ENCODE measurements around the gene SORBS1.

Gene SORBS1

DNA sequence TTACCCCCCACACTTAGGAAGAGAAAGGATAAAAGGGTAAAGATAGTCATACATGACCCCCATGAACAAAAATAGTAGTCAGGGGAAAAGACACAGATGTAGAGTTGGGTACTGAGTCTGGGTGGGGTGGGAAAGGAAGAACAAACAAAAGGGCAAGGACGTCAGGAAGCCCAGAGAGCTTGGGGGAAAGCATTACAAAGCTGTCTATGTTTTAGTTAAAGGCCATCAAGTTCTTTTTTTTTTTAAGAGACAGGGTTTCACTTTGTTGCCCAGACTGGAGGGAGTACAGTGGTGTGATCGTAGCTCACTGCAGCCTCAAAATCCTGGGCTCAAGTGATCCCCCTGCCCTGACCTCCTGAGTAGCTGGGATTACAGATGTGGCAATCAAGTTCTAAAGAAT lies 172.0 kb downstream of the SORBS1 start:
- TF ChIP-seq, protein P1, sequence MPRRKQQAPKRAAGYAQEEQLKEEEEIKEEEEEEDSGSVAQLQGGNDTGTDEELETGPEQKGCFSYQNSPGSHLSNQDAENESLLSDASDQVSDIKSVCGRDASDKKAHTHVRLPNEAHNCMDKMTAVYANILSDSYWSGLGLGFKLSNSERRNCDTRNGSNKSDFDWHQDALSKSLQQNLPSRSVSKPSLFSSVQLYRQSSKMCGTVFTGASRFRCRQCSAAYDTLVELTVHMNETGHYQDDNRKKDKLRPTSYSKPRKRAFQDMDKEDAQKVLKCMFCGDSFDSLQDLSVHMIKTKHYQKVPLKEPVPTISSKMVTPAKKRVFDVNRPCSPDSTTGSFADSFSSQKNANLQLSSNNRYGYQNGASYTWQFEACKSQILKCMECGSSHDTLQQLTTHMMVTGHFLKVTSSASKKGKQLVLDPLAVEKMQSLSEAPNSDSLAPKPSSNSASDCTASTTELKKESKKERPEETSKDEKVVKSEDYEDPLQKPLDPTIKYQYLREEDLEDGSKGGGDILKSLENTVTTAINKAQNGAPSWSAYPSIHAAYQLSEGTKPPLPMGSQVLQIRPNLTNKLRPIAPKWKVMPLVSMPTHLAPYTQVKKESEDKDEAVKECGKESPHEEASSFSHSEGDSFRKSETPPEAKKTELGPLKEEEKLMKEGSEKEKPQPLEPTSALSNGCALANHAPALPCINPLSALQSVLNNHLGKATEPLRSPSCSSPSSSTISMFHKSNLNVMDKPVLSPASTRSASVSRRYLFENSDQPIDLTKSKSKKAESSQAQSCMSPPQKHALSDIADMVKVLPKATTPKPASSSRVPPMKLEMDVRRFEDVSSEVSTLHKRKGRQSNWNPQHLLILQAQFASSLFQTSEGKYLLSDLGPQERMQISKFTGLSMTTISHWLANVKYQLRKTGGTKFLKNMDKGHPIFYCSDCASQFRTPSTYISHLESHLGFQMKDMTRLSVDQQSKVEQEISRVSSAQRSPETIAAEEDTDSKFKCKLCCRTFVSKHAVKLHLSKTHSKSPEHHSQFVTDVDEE (CRISPR knock-in tag; IDR thresholded peaks at IDR 0.05): no peak
- TF ChIP-seq, protein P2, sequence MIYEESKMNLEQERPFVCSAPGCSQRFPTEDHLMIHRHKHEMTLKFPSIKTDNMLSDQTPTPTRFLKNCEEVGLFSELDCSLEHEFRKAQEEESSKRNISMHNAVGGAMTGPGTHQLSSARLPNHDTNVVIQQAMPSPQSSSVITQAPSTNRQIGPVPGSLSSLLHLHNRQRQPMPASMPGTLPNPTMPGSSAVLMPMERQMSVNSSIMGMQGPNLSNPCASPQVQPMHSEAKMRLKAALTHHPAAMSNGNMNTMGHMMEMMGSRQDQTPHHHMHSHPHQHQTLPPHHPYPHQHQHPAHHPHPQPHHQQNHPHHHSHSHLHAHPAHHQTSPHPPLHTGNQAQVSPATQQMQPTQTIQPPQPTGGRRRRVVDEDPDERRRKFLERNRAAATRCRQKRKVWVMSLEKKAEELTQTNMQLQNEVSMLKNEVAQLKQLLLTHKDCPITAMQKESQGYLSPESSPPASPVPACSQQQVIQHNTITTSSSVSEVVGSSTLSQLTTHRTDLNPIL (CRISPR knock-in tag; IDR thresholded peaks at IDR 0.05; ENCODE audit: low read depth): no peak
- TF ChIP-seq ISL1 (CRISPR knock-in tag; IDR thresholded peaks at IDR 0.05) (no peak), BACH2 (CRISPR knock-in tag; IDR thresholded peaks at IDR 0.05; ENCODE audit: borderline replicate concordance) (no peak), RARB (CRISPR knock-in tag; IDR thresholded peaks at IDR 0.05) (no peak), OSR1 (CRISPR knock-in tag; IDR thresholded peaks at IDR 0.05) (no peak), ZC3H10 (CRISPR knock-in tag; IDR thresholded peaks at IDR 0.05) (no peak), ZNF565 (CRISPR knock-in tag; conservative IDR thresholded peaks at IDR 0.05; ENCODE audit: low read depth) (no peak), ARNTL (CRISPR knock-in tag; IDR thresholded peaks at IDR 0.05; ENCODE audit: borderline replicate concordance, low read depth) (no peak), GLIS3 (CRISPR knock-in tag; IDR thresholded peaks at IDR 0.05) (no peak), SNAI2 (CRISPR knock-in tag; IDR thresholded peaks at IDR 0.05) (no peak), ZFP30 (CRISPR knock-in tag; IDR thresholded peaks at IDR 0.05) (no peak), ZNF8 (CRISPR knock-in tag; IDR thresholded peaks at IDR 0.05) (no peak), TCF4 (CRISPR knock-in tag; IDR thresholded peaks at IDR 0.05; ENCODE audit: borderline replicate concordance) (no peak)
- TF ChIP-seq, protein P3, sequence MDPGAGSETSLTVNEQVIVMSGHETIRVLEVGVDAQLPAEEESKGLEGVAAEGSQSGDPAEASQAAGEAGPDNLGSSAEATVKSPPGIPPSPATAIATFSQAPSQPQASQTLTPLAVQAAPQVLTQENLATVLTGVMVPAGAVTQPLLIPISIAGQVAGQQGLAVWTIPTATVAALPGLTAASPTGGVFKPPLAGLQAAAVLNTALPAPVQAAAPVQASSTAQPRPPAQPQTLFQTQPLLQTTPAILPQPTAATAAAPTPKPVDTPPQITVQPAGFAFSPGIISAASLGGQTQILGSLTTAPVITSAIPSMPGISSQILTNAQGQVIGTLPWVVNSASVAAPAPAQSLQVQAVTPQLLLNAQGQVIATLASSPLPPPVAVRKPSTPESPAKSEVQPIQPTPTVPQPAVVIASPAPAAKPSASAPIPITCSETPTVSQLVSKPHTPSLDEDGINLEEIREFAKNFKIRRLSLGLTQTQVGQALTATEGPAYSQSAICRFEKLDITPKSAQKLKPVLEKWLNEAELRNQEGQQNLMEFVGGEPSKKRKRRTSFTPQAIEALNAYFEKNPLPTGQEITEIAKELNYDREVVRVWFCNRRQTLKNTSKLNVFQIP (CRISPR knock-in tag; IDR thresholded peaks at IDR 0.05; ENCODE audit: borderline replicate concordance, low read depth): no peak
- TF ChIP-seq, protein P4, sequence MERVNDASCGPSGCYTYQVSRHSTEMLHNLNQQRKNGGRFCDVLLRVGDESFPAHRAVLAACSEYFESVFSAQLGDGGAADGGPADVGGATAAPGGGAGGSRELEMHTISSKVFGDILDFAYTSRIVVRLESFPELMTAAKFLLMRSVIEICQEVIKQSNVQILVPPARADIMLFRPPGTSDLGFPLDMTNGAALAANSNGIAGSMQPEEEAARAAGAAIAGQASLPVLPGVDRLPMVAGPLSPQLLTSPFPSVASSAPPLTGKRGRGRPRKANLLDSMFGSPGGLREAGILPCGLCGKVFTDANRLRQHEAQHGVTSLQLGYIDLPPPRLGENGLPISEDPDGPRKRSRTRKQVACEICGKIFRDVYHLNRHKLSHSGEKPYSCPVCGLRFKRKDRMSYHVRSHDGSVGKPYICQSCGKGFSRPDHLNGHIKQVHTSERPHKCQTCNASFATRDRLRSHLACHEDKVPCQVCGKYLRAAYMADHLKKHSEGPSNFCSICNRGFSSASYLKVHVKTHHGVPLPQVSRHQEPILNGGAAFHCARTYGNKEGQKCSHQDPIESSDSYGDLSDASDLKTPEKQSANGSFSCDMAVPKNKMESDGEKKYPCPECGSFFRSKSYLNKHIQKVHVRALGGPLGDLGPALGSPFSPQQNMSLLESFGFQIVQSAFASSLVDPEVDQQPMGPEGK (CRISPR knock-in tag; IDR thresholded peaks at IDR 0.05; ENCODE audit: borderline replicate concordance): no peak
- TF ChIP-seq, protein P5, sequence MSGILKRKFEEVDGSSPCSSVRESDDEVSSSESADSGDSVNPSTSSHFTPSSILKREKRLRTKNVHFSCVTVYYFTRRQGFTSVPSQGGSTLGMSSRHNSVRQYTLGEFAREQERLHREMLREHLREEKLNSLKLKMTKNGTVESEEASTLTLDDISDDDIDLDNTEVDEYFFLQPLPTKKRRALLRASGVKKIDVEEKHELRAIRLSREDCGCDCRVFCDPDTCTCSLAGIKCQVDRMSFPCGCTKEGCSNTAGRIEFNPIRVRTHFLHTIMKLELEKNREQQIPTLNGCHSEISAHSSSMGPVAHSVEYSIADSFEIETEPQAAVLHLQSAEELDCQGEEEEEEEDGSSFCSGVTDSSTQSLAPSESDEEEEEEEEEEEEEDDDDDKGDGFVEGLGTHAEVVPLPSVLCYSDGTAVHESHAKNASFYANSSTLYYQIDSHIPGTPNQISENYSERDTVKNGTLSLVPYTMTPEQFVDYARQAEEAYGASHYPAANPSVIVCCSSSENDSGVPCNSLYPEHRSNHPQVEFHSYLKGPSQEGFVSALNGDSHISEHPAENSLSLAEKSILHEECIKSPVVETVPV (CRISPR knock-in tag; IDR thresholded peaks at IDR 0.05): no peak
- no peak for ATAC-seq

DNA sequence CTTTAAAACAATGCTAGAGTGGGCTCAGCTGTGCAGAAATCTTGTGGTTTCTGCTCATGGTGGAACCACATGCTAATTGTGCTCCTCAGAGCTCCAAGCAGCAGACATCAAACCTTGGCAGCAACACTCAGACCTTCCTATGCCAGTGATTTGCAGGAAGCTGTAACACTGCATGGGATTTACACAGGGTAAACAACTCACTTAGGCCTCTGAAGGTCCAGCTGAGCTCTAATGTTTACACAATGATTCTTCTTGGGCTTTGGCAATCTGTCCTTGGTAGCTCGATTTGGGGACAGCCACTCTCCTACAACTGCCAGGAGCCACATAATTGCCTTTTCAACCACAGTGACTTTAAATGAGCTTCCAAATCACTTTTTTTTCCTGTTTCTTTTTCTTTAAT lies 172.6 kb downstream of the SORBS1 start:
- no peak for ATAC-seq
- TF ChIP-seq ISL1 (CRISPR knock-in tag; IDR thresholded peaks at IDR 0.05) (no peak), RARB (CRISPR knock-in tag; IDR thresholded peaks at IDR 0.05) (no peak), ZNF565 (CRISPR knock-in tag; conservative IDR thresholded peaks at IDR 0.05; ENCODE audit: low read depth) (no peak), BACH2 (CRISPR knock-in tag; IDR thresholded peaks at IDR 0.05; ENCODE audit: borderline replicate concordance) (no peak), OSR1 (CRISPR knock-in tag; IDR thresholded peaks at IDR 0.05) (no peak), ZFP30 (CRISPR knock-in tag; IDR thresholded peaks at IDR 0.05) (no peak), ESRRG (CRISPR knock-in tag; IDR thresholded peaks at IDR 0.05) (no peak), SNAI2 (CRISPR knock-in tag; IDR thresholded peaks at IDR 0.05) (no peak), PPARA (CRISPR knock-in tag; IDR thresholded peaks at IDR 0.05; ENCODE audit: borderline replicate concordance) (no peak), TOX (CRISPR knock-in tag; IDR thresholded peaks at IDR 0.05; ENCODE audit: borderline replicate concordance) (no peak), ZFP3 (CRISPR knock-in tag; IDR thresholded peaks at IDR 0.05) (no peak), CSDC2 (CRISPR knock-in tag; IDR thresholded peaks at IDR 0.05) (no peak), GLIS3 (CRISPR knock-in tag; IDR thresholded peaks at IDR 0.05) (no peak), TCF4 (CRISPR knock-in tag; IDR thresholded peaks at IDR 0.05; ENCODE audit: borderline replicate concordance) (no peak), ZC3H10 (CRISPR knock-in tag; IDR thresholded peaks at IDR 0.05) (no peak), ZNF8 (CRISPR knock-in tag; IDR thresholded peaks at IDR 0.05) (no peak)
- TF ChIP-seq, protein P1 (CRISPR knock-in tag; IDR thresholded peaks at IDR 0.05): no peak
- TF ChIP-seq, protein P4 (CRISPR knock-in tag; IDR thresholded peaks at IDR 0.05; ENCODE audit: borderline replicate concordance): no peak

Measured in SK-N-SH treated with all-trans-retinoic acid at 6 μM for 48 hours (cell line).